Right lobe of liver (tissue), 6 donors: ENCODE results near the gene ITGB3. TPM values are rescaled to one million over a fixed set of nuclear protein-coding genes. Genes with fewer than 3 reads are reported as not detected.

Experiments used
- ATAC-seq, 4 donors: fragments of 200-7000 bp; cut with Tn5 transposase; one replicate each; pipeline ENCODE4 v1.9.1; 2020; ENCODE audit warnings: mild to moderate bottlenecking in 4 of 4, moderate library complexity in 4 of 4
- DNase-seq, 3 donors: peaks; one replicate each; pipeline ENCODE4 v3.0.0-alpha.2; 2020
- H3K27ac ChIP-seq, 3 donors: fragments of 200-600 bp; one replicate each; pipeline ENCODE4 v1.8.0; 2022
- H3K27me3 ChIP-seq, 2 donors: fragments of 200-600 bp; one replicate each; pipeline ENCODE4 v1.8.0; 2022
- H3K36me3 ChIP-seq, 4 donors: fragments of 200-600 bp; sonication (generic) in 1 of 4; one replicate each; pipeline versions ENCODE4 v1.5.1 to v1.8.0; 2017 to 2022; ENCODE audit warnings: control low read depth in 1 of 4
- H3K4me1 ChIP-seq, 4 donors: fragments of 200-600 bp; sonication (generic) in 1 of 4; one replicate each; pipeline versions ENCODE4 v1.5.1 to v1.8.0; 2017 to 2022; ENCODE audit warnings: control low read depth in 1 of 4
- H3K4me3 ChIP-seq, 3 donors: fragments of 200-600 bp; one replicate each; pipeline ENCODE4 v1.8.0; 2022
- H3K9me3 ChIP-seq, 4 donors: fragments of 200-600 bp; sonication (generic) in 1 of 4; one replicate each; pipeline versions ENCODE4 v1.5.1 to v1.8.0; 2017 to 2022; ENCODE audit warnings: control low read depth in 1 of 4
- POLR2A ChIP-seq: fragments of 450-650 bp; IDR thresholded peaks from one replicate; pipeline ENCODE4 v1.6.1; 2017; ENCODE audit warnings: antibody characterized with exemption, mild to moderate bottlenecking
- WGBS: methylation state at CpG from one replicate; pipeline ENCODE4 v1.1.6; 2018; ENCODE audit warnings: low coverage, low lambda C conversion rate; ENCODE audit not compliant: insufficient coverage; ENCODE audit errors: missing lambda C conversion rate; 5-methylcytosine and 5-hydroxymethylcytosine counted together
- intact Hi-C, 2 donors: fragments of 100-400 bp; cut with DNase I; formaldehyde crosslinking; loops; one replicate each; pipeline versions ENCODE4 v1.11.2 to v1.14.1; 2022
- total RNA-seq, 6 experiments: library from RNA; depleted of rRNA in 2 of 6; stranded (reverse); fragments of >200 nt in 2 of 6; fragmentation: NEBNext Ultra II Directional in 3 of 6; extraction: Animal tissue kit (Norgen Biotek cat#: 25700) in 3 of 6; gene quantifications; one replicate each; pipeline versions ENCODE4 v1.1.0 to v1.2.4, GENCODE V29; 2016 to 2023
- TF ChIP-seq, protein P1 (sequence below), 4 donors: fragments of 200-600 bp in 3 of 4; fragments of 450-650 bp in 1 of 4; IDR thresholded peaks; one replicate each; pipeline versions ENCODE4 v1.5.1 to v1.8.0; 2016 to 2022; ENCODE audit warnings: antibody characterized with exemption in 4 of 4, mild to moderate bottlenecking in 2 of 4
- donor health status: DM: no; HTN: yes; CAD: no.
- donor health status: DM: no; HTN: no; CAD: no.
- donor health status: DM: no; HTN: no; CAD: no.
- donor health status: DM: no; HTN: yes; CAD: no.
- donor health status: DM: no; HTN: yes; CAD: no.

ITGB3 gene
- total RNA-seq, 6 experiments from 2014 or later: 2.2 to 8.0 (median 4.8) TPM

GRCh38 chr17:47244697-47245096 is 8.9 kb upstream of the ITGB3 start:
- ATAC-seq: no peak
- no peaks in the 10 kb centered on the region for H3K27me3 ChIP-seq
- no peak overlapping the region for H3K4me3 ChIP-seq
- TF ChIP-seq, protein P1, sequence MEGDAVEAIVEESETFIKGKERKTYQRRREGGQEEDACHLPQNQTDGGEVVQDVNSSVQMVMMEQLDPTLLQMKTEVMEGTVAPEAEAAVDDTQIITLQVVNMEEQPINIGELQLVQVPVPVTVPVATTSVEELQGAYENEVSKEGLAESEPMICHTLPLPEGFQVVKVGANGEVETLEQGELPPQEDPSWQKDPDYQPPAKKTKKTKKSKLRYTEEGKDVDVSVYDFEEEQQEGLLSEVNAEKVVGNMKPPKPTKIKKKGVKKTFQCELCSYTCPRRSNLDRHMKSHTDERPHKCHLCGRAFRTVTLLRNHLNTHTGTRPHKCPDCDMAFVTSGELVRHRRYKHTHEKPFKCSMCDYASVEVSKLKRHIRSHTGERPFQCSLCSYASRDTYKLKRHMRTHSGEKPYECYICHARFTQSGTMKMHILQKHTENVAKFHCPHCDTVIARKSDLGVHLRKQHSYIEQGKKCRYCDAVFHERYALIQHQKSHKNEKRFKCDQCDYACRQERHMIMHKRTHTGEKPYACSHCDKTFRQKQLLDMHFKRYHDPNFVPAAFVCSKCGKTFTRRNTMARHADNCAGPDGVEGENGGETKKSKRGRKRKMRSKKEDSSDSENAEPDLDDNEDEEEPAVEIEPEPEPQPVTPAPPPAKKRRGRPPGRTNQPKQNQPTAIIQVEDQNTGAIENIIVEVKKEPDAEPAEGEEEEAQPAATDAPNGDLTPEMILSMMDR (IDR thresholded peaks at IDR 0.05): no peak
- no peak for TF ChIP-seq POLR2A
- intact Hi-C loops: loop anchor here in 1 of 2 donors (10.0 kb wide), 1 partner anchor 60 kb away; no protein-coding TSS in a partner anchor
- H3K36me3 ChIP-seq: no peaks in the 10 kb centered on the region
- no peak for DNase-seq
- no peaks in the 10 kb centered on the region for H3K4me1 ChIP-seq
- WGBS: 100% methylated on average over 1 of the region's 2 CpGs
- H3K27ac ChIP-seq: no peak overlapping the region
- no peaks in the 10 kb centered on the region for H3K9me3 ChIP-seq

- 54% methylated on average over 2 of the region's 2 CpGs for WGBS
- intact Hi-C loops: loop anchor here in 1 of 2 donors (10.0 kb wide), 1 partner anchor 59 kb away; no protein-coding TSS in a partner anchor
- ATAC-seq (no peak), DNase-seq (no peak)
- Histone ChIP-seq H3K27ac (no peak overlapping the region), H3K36me3 (no peaks in the 10 kb centered on the region), H3K27me3 (no peaks in the 10 kb centered on the region), H3K4me1 (no peaks in the 10 kb centered on the region), H3K9me3 (no peaks in the 10 kb centered on the region), H3K4me3 (no peak overlapping the region)
- TF ChIP-seq, protein P1 (IDR thresholded peaks at IDR 0.05): no peak
- TF ChIP-seq POLR2A: no peak
These were observed 7.5 kb upstream of the ITGB3 start for GRCh38 chr17:47246120-47246519.

GRCh38 chr17:47250855-47251254 is 2.8 kb upstream of the ITGB3 start:
- H3K27ac ChIP-seq: no peak overlapping the region
- no peaks in the 10 kb centered on the region for H3K27me3 ChIP-seq
- no peak overlapping the region for H3K4me3 ChIP-seq
- intact Hi-C loops: no loop called here
- no peak for DNase-seq
- WGBS: 90% methylated on average over 2 of the region's 2 CpGs
- no peak for ATAC-seq
- peaks cover 0 to 23% (median 7%) of the 10 kb centered on the region in 4 donors for H3K4me1 ChIP-seq
- no peak for TF ChIP-seq POLR2A
- TF ChIP-seq, protein P1 (IDR thresholded peaks at IDR 0.05): no peak
- H3K9me3 ChIP-seq: no peaks in the 10 kb centered on the region
- no peaks in the 10 kb centered on the region for H3K36me3 ChIP-seq

DNA sequence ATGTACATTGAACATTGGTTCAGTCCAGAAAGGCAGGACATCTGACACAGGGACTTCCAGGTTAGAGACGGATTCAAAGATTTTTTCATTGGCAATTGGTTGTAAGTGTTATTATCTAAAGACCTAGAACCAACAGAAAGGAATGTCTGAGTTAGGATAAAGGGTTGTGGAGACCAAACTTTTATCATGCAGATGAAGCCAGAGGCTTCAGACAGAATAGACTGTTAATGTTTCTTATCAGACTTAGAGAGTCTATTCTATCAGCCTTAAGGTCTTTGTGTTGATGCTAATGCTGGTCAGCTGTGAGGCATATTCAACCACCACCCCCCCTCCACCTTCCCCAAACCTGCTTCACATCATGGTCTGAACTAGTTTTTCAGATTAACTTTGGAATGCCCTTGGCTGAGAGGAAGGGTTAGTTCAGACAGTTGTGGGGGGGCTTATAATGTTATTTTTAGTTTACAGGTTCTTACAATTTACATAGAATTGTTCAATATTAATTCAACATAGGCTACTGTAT is 2.1 kb upstream of the ITGB3 start:
- Histone ChIP-seq H3K4me3 (no peak overlapping the region), H3K27ac (no peak overlapping the region), H3K9me3 (no peaks in the 10 kb centered on the region), H3K27me3 (no peaks in the 10 kb centered on the region), H3K36me3 (no peaks in the 10 kb centered on the region), H3K4me1 (peaks cover 0 to 23% (median 7%) of the 10 kb centered on the region in 4 donors)
- WGBS: 56% methylated on average over 1 of the region's 1 CpG
- DNase-seq (no peak), ATAC-seq (no peak)
- intact Hi-C loops: no loop called here
- no peak for TF ChIP-seq POLR2A
- TF ChIP-seq, protein P1 (IDR thresholded peaks at IDR 0.05): no peak
